HepG2 (cell line): Measurements from ENCODE around the gene ELF1. TPM values are rescaled to one million over a fixed set of nuclear protein-coding genes. Genes with fewer than 3 reads are reported as not detected.

Source experiments
- CBX1 ChIP-seq: IDR thresholded peaks from one replicate; pipeline ENCODE4 v1.6.1; 2016; ENCODE audit warnings: antibody characterized with exemption, low read depth
- DMTF1 ChIP-seq: sonication (generic); formaldehyde crosslinking; IDR thresholded peaks from 2 replicates; pipeline ENCODE4 v1.4.0; 2020; ENCODE audit warnings: mild to moderate bottlenecking, missing genetic modification reagents
- EZH2 ChIP-seq: conservative IDR thresholded peaks from 2 replicates; pipeline ENCODE4 v1.6.1; 2012; ENCODE audit warnings: mild to moderate bottlenecking, low read depth, low read length, moderate library complexity
- HINFP ChIP-seq: sonication (generic); formaldehyde crosslinking; IDR thresholded peaks from 2 replicates; pipeline ENCODE4 v1.4.0; 2020; ENCODE audit warnings: low read depth, mild to moderate bottlenecking, missing genetic modification reagents
- HNRNPLL ChIP-seq: fragments of 200-400 bp; formaldehyde crosslinking; IDR thresholded peaks from 2 replicates; pipeline ENCODE4 v1.6.1; 2017; ENCODE audit warnings: mild to moderate bottlenecking, low read depth, low read length; ENCODE audit not compliant: poor library complexity, severe bottlenecking
- ISL2 ChIP-seq: sonication (generic); formaldehyde crosslinking; IDR thresholded peaks from 2 replicates; pipeline ENCODE4 v1.5.0; 2020; ENCODE audit warnings: missing genetic modification reagents
- NR2F2 ChIP-seq: IDR thresholded peaks from 2 replicates; pipeline ENCODE4 v1.6.1; 2012; ENCODE audit warnings: low read depth, inconsistent platforms, borderline replicate concordance
- RARA ChIP-seq: IDR thresholded peaks from 2 replicates; pipeline ENCODE4 v1.6.1; 2016; ENCODE audit warnings: missing genetic modification reagents, missing compliant biosample characterization
- RERE ChIP-seq: IDR thresholded peaks from 2 replicates; pipeline ENCODE4 v1.6.1; 2016; ENCODE audit warnings: low read depth, missing genetic modification reagents, missing compliant biosample characterization
- REST ChIP-seq, 2 experiments: IDR thresholded peaks; 2 replicates each; pipeline ENCODE4 v1.6.1; 2011 to 2012; ENCODE audit warnings: low read length in 2 of 2, borderline replicate concordance in 1 of 2, low read depth in 1 of 2, mild to moderate bottlenecking in 1 of 2, moderate library complexity in 1 of 2
- TGIF2 ChIP-seq: IDR thresholded peaks from 2 replicates; pipeline ENCODE4 v1.6.1; 2016; ENCODE audit warnings: control low read depth, missing compliant biosample characterization
- U2AF1 ChIP-seq: fragments of 200-400 bp; formaldehyde crosslinking; optimal IDR thresholded peaks from 2 replicates; pipeline ENCODE3; 2017; ENCODE audit warnings: mild to moderate bottlenecking, low read depth, low read length
- ZBTB3 ChIP-seq: sonication (generic); formaldehyde crosslinking; IDR thresholded peaks from 2 replicates; pipeline ENCODE4 v1.4.0; 2020; ENCODE audit warnings: low read depth, mild to moderate bottlenecking, moderate library complexity, missing genetic modification reagents, borderline replicate concordance
- ZNF326 ChIP-seq: sonication (generic); formaldehyde crosslinking; IDR thresholded peaks from 2 replicates; pipeline ENCODE4 v1.4.0; 2020; ENCODE audit warnings: missing genetic modification reagents, borderline replicate concordance
- ZNF44 ChIP-seq: sonication (generic); formaldehyde crosslinking; IDR thresholded peaks from 2 replicates; pipeline ENCODE4 v1.5.1; 2020; ENCODE audit warnings: mild to moderate bottlenecking, missing genetic modification reagents
- ZNF619 ChIP-seq: sonication (generic); formaldehyde crosslinking; IDR thresholded peaks from 2 replicates; pipeline ENCODE4 v1.4.0; 2020; ENCODE audit warnings: mild to moderate bottlenecking, missing genetic modification reagents
- ZSCAN12 ChIP-seq: sonication (generic); formaldehyde crosslinking; IDR thresholded peaks from 2 replicates; pipeline ENCODE4 v1.9.0; 2021; ENCODE audit warnings: mild to moderate bottlenecking, missing genetic modification reagents
- polyA plus RNA-seq, 8 experiments: library from polyadenylated mRNA; depleted of rRNA in 3 of 8; stranded (reverse) in 7 of 8; unstranded in 1 of 8; fragments of >200 nt; fragmentation: Illumina TruSeq in 4 of 8; extraction: Trizol in 4 of 8; gene quantifications; 2 replicates each; pipeline versions ENCODE4 v1.2.1 to v1.2.3, GENCODE V29; 2011 to 2016; ENCODE audit warnings: low read depth in 4 of 8, missing spikeins in 1 of 8, mixed read lengths in 1 of 8; ENCODE audit not compliant: insufficient read depth in 1 of 8
- total RNA-seq, 5 experiments: library from RNA; depleted of rRNA; stranded (reverse); fragments of >200 nt; fragmentation: Illumina TruSeq; extraction: Trizol; gene quantifications; 2 replicates each; pipeline ENCODE4 v1.2.3, GENCODE V29; 2016; ENCODE audit warnings: low read depth in 1 of 5

The ELF1 gene
- total and polyA plus RNA-seq, 2 of the 13 experiments (the other 11 are each of a cell fraction or from before 2014, with no cell fraction given) = 24.6 to 71.5 TPM

- TF ChIP-seq ZNF44 (CRISPR knock-in tag) (no peak), REST (IDR thresholded peaks at IDR 0.05; ENCODE audit: borderline replicate concordance in 1 of 2, low read depth in 1 of 2, low read length in 2 of 2) (no peak), CBX1 (no peak), ZNF326 (CRISPR knock-in tag) (no peak), EZH2 (no peak), TGIF2 (CRISPR knock-in tag) (no peak), ZSCAN12 (CRISPR knock-in tag) (no peak), ISL2 (CRISPR knock-in tag) (peak; percentile 93), NR2F2 (peak; percentile 50; the same call in 1 of the 2 replicates), RERE (CRISPR knock-in tag) (peak; percentile 77), U2AF1 (no peak), ZNF619 (CRISPR knock-in tag) (no peak), ZBTB3 (CRISPR knock-in tag) (no peak), HNRNPLL (no peak), DMTF1 (CRISPR knock-in tag) (no peak), HINFP (CRISPR knock-in tag) (no peak), RARA (CRISPR knock-in tag) (peak; percentile 74)
Observed at GRCh38 chr13:41008349-41008980, 10.7 kb downstream of the ELF1 start (continued).
